ENCODE measurements around the gene NEDD4L. TPM values are rescaled to one million over a fixed set of nuclear protein-coding genes. Genes with fewer than 3 reads are reported as not detected.
A peak's percentile ranks its signal among the peaks of the same experiment; 100 is the strongest.

Gene NEDD4L
- total RNA-seq, 1 donor from 2014 or later = 15.6 TPM

GRCh38 chr18:58388736-58389135, 344.7 kb downstream of the NEDD4L start:
- peaks cover 0 to 4% of the 10 kb centered on the region in 2 donors for H3K36me3 ChIP-seq
- peak in 1 of 2 donors; percentile 28 for DNase-seq (ENCODE audit: low spot score in 2 of 2)
- H3K4me3 ChIP-seq = no peak overlapping the region
- no peaks in the 10 kb centered on the region for H3K9me3 ChIP-seq
- H3K27ac ChIP-seq = no peak overlapping the region
- H3K4me1 ChIP-seq = no peaks in the 10 kb centered on the region
- TF ChIP-seq CTCF (IDR thresholded peaks at IDR 0.05) = no peak
- H3K27me3 ChIP-seq = no peaks in the 10 kb centered on the region
- intact Hi-C loops (cut with DNase I) = no loop called here

- Histone ChIP-seq H3K36me3 (peaks cover 0 to 4% of the 10 kb centered on the region in 2 donors), H3K4me3 (no peak overlapping the region), H3K9me3 (no peaks in the 10 kb centered on the region), H3K4me1 (no peaks in the 10 kb centered on the region), H3K27ac (no peak overlapping the region), H3K27me3 (no peaks in the 10 kb centered on the region)
- intact Hi-C loops (cut with DNase I) = no loop called here
- no peak for TF ChIP-seq CTCF (IDR thresholded peaks at IDR 0.05)
- DNase-seq (ENCODE audit: low spot score in 2 of 2) = peak in 1 of 2 donors; percentile 16
Measured at GRCh38 chr18:58389745-58390144, 345.7 kb downstream of the NEDD4L start.

GRCh38 chr18:58390399-58390798, 346.4 kb downstream of the NEDD4L start:
- intact Hi-C loops (cut with DNase I) = no loop called here
- DNase-seq (ENCODE audit: low spot score in 2 of 2) = peak in 1 of 2 donors; percentile 46
- no peak for TF ChIP-seq CTCF (IDR thresholded peaks at IDR 0.05)
- Histone ChIP-seq H3K9me3 (no peaks in the 10 kb centered on the region), H3K27ac (no peak overlapping the region), H3K36me3 (peaks cover 0 to 1% of the 10 kb centered on the region in 2 donors), H3K27me3 (no peaks in the 10 kb centered on the region), H3K4me1 (no peaks in the 10 kb centered on the region), H3K4me3 (no peak overlapping the region)

- peak in 1 of 2 donors; percentile 34 for DNase-seq (ENCODE audit: low spot score in 2 of 2)
- TF ChIP-seq CTCF (IDR thresholded peaks at IDR 0.05) = no peak
- Histone ChIP-seq H3K27me3 (no peaks in the 10 kb centered on the region), H3K27ac (no peak overlapping the region), H3K9me3 (no peaks in the 10 kb centered on the region), H3K4me3 (no peak overlapping the region), H3K36me3 (no peaks in the 10 kb centered on the region), H3K4me1 (no peaks in the 10 kb centered on the region)
- intact Hi-C loops (cut with DNase I) = no loop called here
Measured at GRCh38 chr18:58391231-58391825, 347.3 kb downstream of the NEDD4L start.

GRCh38 chr18:58391932-58392323, 347.9 kb downstream of the NEDD4L start:
- peak in 1 of 2 donors; percentile 34 for DNase-seq (ENCODE audit: low spot score in 2 of 2)
- Histone ChIP-seq H3K27me3 (no peaks in the 10 kb centered on the region), H3K4me3 (no peak overlapping the region), H3K36me3 (no peaks in the 10 kb centered on the region), H3K9me3 (no peaks in the 10 kb centered on the region), H3K27ac (no peak overlapping the region), H3K4me1 (no peaks in the 10 kb centered on the region)
- intact Hi-C loops (cut with DNase I) = no loop called here
- no peak for TF ChIP-seq CTCF (IDR thresholded peaks at IDR 0.05)

Measured in ascending aorta (tissue), 2 donors.